H9 (cell line): ENCODE measurements around the gene CTU2. TPM values are rescaled to one million over a fixed set of nuclear protein-coding genes. Genes with fewer than 3 reads are reported as not detected.

Source experiments
- DNase-seq: peaks from one replicate; pipeline ENCODE4 v3.0.0-alpha.2; 2017
- H2AFZ ChIP-seq: one replicate; pipeline ENCODE4 v1.6.1; 2013; ENCODE audit warnings: mild to moderate bottlenecking, low read length, control low read depth, moderate library complexity
- H2AK5ac ChIP-seq: 2 replicates; pipeline ENCODE4 v1.6.1; 2013; ENCODE audit warnings: low read length, control low read depth, mixed read lengths; ENCODE audit not compliant: insufficient read length
- H2BK120ac ChIP-seq: one replicate; pipeline ENCODE4 v1.6.1; 2013; ENCODE audit warnings: low read depth, mild to moderate bottlenecking, low read length, control low read depth, inconsistent platforms; ENCODE audit not compliant: poor library complexity, severe bottlenecking
- H2BK12ac ChIP-seq: 2 replicates; pipeline ENCODE4 v1.6.1; 2013; ENCODE audit warnings: low read length, control low read depth, mixed read lengths, low read depth; ENCODE audit not compliant: insufficient read length
- H2BK15ac ChIP-seq: 2 replicates; pipeline ENCODE4 v1.6.1; 2013; ENCODE audit warnings: low read depth, low read length, control low read depth
- H2BK20ac ChIP-seq: one replicate; pipeline ENCODE4 v1.6.1; 2013; ENCODE audit warnings: low read depth, mild to moderate bottlenecking, low read length, control low read depth, inconsistent platforms; ENCODE audit not compliant: poor library complexity, severe bottlenecking
- H2BK5ac ChIP-seq: 2 replicates; pipeline ENCODE4 v1.6.1; 2013; ENCODE audit warnings: low read length, control low read depth, mixed read lengths; ENCODE audit not compliant: insufficient read length
- H3K14ac ChIP-seq: 2 replicates; pipeline ENCODE4 v1.6.1; 2013; ENCODE audit warnings: low read length, control low read depth; ENCODE audit not compliant: insufficient read depth
- H3K18ac ChIP-seq: 2 replicates; pipeline ENCODE4 v1.6.1; 2013; ENCODE audit warnings: low read depth, mild to moderate bottlenecking, mixed read lengths, low read length, control low read depth; ENCODE audit not compliant: insufficient read length
- H3K23ac ChIP-seq: 2 replicates; pipeline ENCODE4 v1.6.1; 2013; ENCODE audit warnings: low read length, control low read depth, mixed read lengths, low read depth; ENCODE audit not compliant: insufficient read length
- H3K23me2 ChIP-seq: 2 replicates; pipeline ENCODE4 v1.6.1; 2013; ENCODE audit warnings: low read depth, mild to moderate bottlenecking, mixed read lengths, low read length, control low read depth; ENCODE audit not compliant: insufficient read length, poor library complexity, severe bottlenecking
- H3K27ac ChIP-seq: 2 replicates; pipeline ENCODE4 v1.5.1; 2013; ENCODE audit warnings: low read length, control low read depth, mixed read lengths, low read depth; ENCODE audit not compliant: insufficient read length
- H3K27me3 ChIP-seq: 2 replicates; pipeline ENCODE4 v1.6.1; 2013; ENCODE audit warnings: low read length, control low read depth, inconsistent platforms; ENCODE audit not compliant: insufficient read depth
- H3K4ac ChIP-seq: 2 replicates; pipeline ENCODE4 v1.6.1; 2013; ENCODE audit warnings: low read depth, mild to moderate bottlenecking, control low read depth, inconsistent platforms, low read length, moderate library complexity
- H3K4me1 ChIP-seq: 2 replicates; pipeline ENCODE4 v1.6.1; 2013; ENCODE audit warnings: low read length, control low read depth, inconsistent platforms; ENCODE audit not compliant: insufficient read depth
- H3K4me2 ChIP-seq: 2 replicates; pipeline ENCODE4 v1.6.1; 2013; ENCODE audit warnings: low read length, control low read depth, mixed read lengths; ENCODE audit not compliant: insufficient read length, insufficient read depth
- H3K56ac ChIP-seq: 2 replicates; pipeline ENCODE4 v1.6.1; 2013; ENCODE audit warnings: low read depth, mild to moderate bottlenecking, mixed read lengths, low read length, control low read depth; ENCODE audit not compliant: insufficient read length
- H3K79me1 ChIP-seq: 2 replicates; pipeline ENCODE4 v1.6.1; 2013; ENCODE audit warnings: low read depth, mild to moderate bottlenecking, moderate library complexity, low read length, control low read depth, inconsistent platforms; ENCODE audit not compliant: insufficient read depth, poor library complexity, severe bottlenecking
- H3K79me2 ChIP-seq: 2 replicates; pipeline ENCODE4 v1.6.1; 2013; ENCODE audit warnings: low read length, control low read depth, inconsistent platforms; ENCODE audit not compliant: insufficient read depth
- H3K9ac ChIP-seq: 2 replicates; pipeline ENCODE4 v1.6.1; 2013; ENCODE audit warnings: low read length, control low read depth, mixed read lengths; ENCODE audit not compliant: insufficient read length; ENCODE audit errors: extremely low read depth
- H3K9me3 ChIP-seq: one replicate; pipeline ENCODE4 v1.6.1; 2013; ENCODE audit warnings: low read depth, low read length, inconsistent platforms; ENCODE audit not compliant: control insufficient read depth
- H3T11ph ChIP-seq: one replicate; pipeline ENCODE4 v1.6.1; 2013; ENCODE audit warnings: mild to moderate bottlenecking, low read length, control low read depth, inconsistent platforms
- H4K20me1 ChIP-seq: one replicate; pipeline ENCODE4 v1.6.1; 2013; ENCODE audit not compliant: control insufficient read depth, insufficient read length, insufficient read depth
- H4K5ac ChIP-seq: 2 replicates; pipeline ENCODE4 v1.6.1; 2013; ENCODE audit warnings: low read depth, mild to moderate bottlenecking, mixed read lengths, low read length, control low read depth; ENCODE audit not compliant: insufficient read length
- H4K8ac ChIP-seq: replicated peaks from 2 replicates; pipeline ENCODE4 v1.6.1; 2013; ENCODE audit warnings: low read length, control low read depth, mixed read lengths, low read depth; ENCODE audit not compliant: insufficient read length
- H4K91ac ChIP-seq: 2 replicates; pipeline ENCODE4 v1.6.1; 2013; ENCODE audit warnings: low read depth, mild to moderate bottlenecking, moderate library complexity, mixed read lengths, low read length, control low read depth; ENCODE audit not compliant: insufficient read length
- H3K27ac Mint-ChIP-seq, 3 experiments: 2 replicates in 2 of 3; 3 replicates in 1 of 3; pipeline ENCODE4 v1.8.0; 2020 to 2021; ENCODE audit warnings: mixed read lengths in 3 of 3, mild to moderate bottlenecking in 1 of 3, moderate library complexity in 1 of 3
- H3K27me3 Mint-ChIP-seq: 2 replicates; pipeline ENCODE4 v1.8.0; 2021; ENCODE audit warnings: low read depth, mild to moderate bottlenecking, moderate library complexity, mixed read lengths
- H3K36me3 Mint-ChIP-seq, 3 experiments: 2 replicates in 2 of 3; 3 replicates in 1 of 3; pipeline ENCODE4 v1.8.0; 2020 to 2021; ENCODE audit warnings: low read depth in 3 of 3, mixed read lengths in 3 of 3; ENCODE audit not compliant: insufficient read depth in 1 of 3
- H3K4me1 Mint-ChIP-seq, 2 experiments: 2 replicates each; pipeline ENCODE4 v1.8.0; 2020; ENCODE audit warnings: mixed read lengths in 2 of 2
- H3K4me3 Mint-ChIP-seq, 2 experiments: 2 replicates in 1 of 2; 3 replicates in 1 of 2; pipeline ENCODE4 v1.8.0; 2020 to 2021; ENCODE audit warnings: mild to moderate bottlenecking in 2 of 2, mixed read lengths in 2 of 2, moderate library complexity in 1 of 2
- H3K9me3 Mint-ChIP-seq, 2 experiments: 2 replicates in 1 of 2; 3 replicates in 1 of 2; pipeline ENCODE4 v1.8.0; 2020; ENCODE audit warnings: mild to moderate bottlenecking in 2 of 2, mixed read lengths in 2 of 2, moderate library complexity in 1 of 2
- WGBS: extraction: QIAGEN DNeasy Blood & Tissue Kit; methylation state at CpG from one replicate; pipeline ENCODE4 v1.1.7; 2013; ENCODE audit warnings: missing lambda C conversion rate, low lambda C conversion rate, mixed read lengths; ENCODE audit not compliant: insufficient read length; ENCODE audit errors: extremely low coverage; 5-methylcytosine and 5-hydroxymethylcytosine counted together
- total RNA-seq: library from RNA; stranded (reverse); gene quantifications from 2 replicates; pipeline ENCODE4 v1.2.1, GENCODE V29; 2021
- TF ChIP-seq, protein P1 (sequence below): fragments of 200-600 bp; sonication (generic); conservative IDR thresholded peaks from 3 replicates; pipeline ENCODE4 v1.8.0; 2021; ENCODE audit warnings: antibody characterized with exemption, mild to moderate bottlenecking

CTU2 gene
- total RNA-seq, 1 experiment from 2014 or later: 32.8 TPM

DNA sequence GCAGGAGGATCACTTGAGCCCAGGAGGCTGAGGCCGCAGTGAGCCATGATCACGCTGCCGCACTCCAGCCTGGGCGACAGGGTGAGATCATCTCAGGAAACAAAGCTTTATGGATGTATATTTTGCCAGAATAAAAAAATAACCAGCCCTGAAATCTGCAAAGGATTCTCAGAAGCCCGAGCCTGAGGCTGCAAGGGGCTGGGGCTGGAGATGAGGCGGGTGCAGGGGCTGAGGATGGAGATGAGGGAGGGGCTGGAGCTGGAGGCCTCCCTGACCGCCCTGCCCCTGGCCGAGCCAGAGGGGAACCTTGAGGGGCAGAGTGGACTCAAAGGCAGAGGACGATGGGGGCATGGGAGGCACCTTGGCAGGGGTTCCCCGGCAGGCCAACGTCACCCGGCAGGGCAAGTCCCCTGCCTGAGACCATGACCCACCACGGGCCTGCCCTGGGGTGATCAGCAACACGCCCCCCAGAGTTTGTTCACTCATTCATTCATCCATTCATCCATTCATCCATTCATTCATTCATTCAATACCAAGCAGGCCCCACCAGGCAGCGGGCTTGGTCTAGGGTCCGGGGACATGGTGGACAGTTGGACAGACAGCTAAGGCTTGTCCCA, 46.2 kb downstream of the CTU2 start:
- Histone ChIP-seq H3K79me1 (no peaks in the 10 kb centered on the region), H3K23ac (no peak overlapping the region), H3K14ac (no peak overlapping the region), H4K91ac (no peak overlapping the region), H3K79me2 (no peaks in the 10 kb centered on the region), H3K18ac (no peak overlapping the region), H4K5ac (no peak overlapping the region), H2BK20ac (no peak overlapping the region), H3K27me3 (no peaks in the 10 kb centered on the region), H4K8ac (no peak overlapping the region), H4K20me1 (no peaks in the 10 kb centered on the region), H2AFZ (no peak overlapping the region), H3K9ac (no peak overlapping the region), H3K56ac (no peak overlapping the region), H2BK120ac (no peak overlapping the region), H2AK5ac (no peak overlapping the region), H3T11ph (no peak overlapping the region), H3K27ac (no peak overlapping the region), H3K4me2 (no peak overlapping the region), H2BK15ac (no peak overlapping the region), H3K4me1 (no peaks in the 10 kb centered on the region), H3K9me3 (no peaks in the 10 kb centered on the region), H3K4ac (no peak overlapping the region), H2BK12ac (no peak overlapping the region), H2BK5ac (no peak overlapping the region), H3K23me2 (no peaks in the 10 kb centered on the region)
- Mint-ChIP-seq H3K36me3 (no peaks in the 10 kb centered on the region), H3K4me3 (no peak overlapping the region), H3K27ac (peak overlapping the region in 1 of 3 experiments; percentile 82; a peak in 1 of 7 replicates), H3K27me3 (no peaks in the 10 kb centered on the region), H3K4me1 (peaks cover 18 to 34% of the 10 kb centered on the region in 2 experiments), H3K9me3 (no peaks in the 10 kb centered on the region; a peak in 1 of 5 replicates)
- no peak for DNase-seq
- WGBS: no CpG with 5 or more reads among the region's 16 CpGs
- TF ChIP-seq, protein P1, sequence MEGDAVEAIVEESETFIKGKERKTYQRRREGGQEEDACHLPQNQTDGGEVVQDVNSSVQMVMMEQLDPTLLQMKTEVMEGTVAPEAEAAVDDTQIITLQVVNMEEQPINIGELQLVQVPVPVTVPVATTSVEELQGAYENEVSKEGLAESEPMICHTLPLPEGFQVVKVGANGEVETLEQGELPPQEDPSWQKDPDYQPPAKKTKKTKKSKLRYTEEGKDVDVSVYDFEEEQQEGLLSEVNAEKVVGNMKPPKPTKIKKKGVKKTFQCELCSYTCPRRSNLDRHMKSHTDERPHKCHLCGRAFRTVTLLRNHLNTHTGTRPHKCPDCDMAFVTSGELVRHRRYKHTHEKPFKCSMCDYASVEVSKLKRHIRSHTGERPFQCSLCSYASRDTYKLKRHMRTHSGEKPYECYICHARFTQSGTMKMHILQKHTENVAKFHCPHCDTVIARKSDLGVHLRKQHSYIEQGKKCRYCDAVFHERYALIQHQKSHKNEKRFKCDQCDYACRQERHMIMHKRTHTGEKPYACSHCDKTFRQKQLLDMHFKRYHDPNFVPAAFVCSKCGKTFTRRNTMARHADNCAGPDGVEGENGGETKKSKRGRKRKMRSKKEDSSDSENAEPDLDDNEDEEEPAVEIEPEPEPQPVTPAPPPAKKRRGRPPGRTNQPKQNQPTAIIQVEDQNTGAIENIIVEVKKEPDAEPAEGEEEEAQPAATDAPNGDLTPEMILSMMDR: no peak
